ENCODE measurements around the gene DBP. TPM values are rescaled to one million over a fixed set of nuclear protein-coding genes. Genes with fewer than 3 reads are reported as not detected.

The DBP gene
- polyA plus RNA-seq, 5 donors = 6.3 to 14.0 (median 10.5) TPM

- no peak for DNase-seq
These were observed 55.0 kb downstream of the DBP start for GRCh38 chr19:48582168-48582567.

Other genes with a start within 250 kb of the DBP start
- gene KDELR1, start 245.8 kb downstream of the DBP start, polyA plus RNA-seq (ENCODE audit: insufficient read depth in 1 of 5, insufficient read length in 5 of 5, low replicate concordance in 1 of 5) = 100 to 1,000 TPM; 141 to 191 (median 175) TPM
- gene GRIN2D, start 243.7 kb downstream of the DBP start, polyA plus RNA-seq (ENCODE audit: insufficient read depth in 1 of 5, insufficient read length in 5 of 5, low replicate concordance in 1 of 5) = under 1 TPM; 0.13 to 0.58 (median 0.40) TPM
- 10 to 100 TPM; 17.5 to 30.9 (median 21.7) TPM for gene GRWD1, start 191.4 kb downstream of the DBP start, polyA plus RNA-seq (ENCODE audit: insufficient read depth in 1 of 5, insufficient read length in 5 of 5, low replicate concordance in 1 of 5)
- 1 to 10 TPM in 3 of 5 donors, under 1 TPM in 2; 0.70 to 1.5 (median 1.2) TPM for gene KCNJ14, start 181.8 kb downstream of the DBP start, polyA plus RNA-seq (ENCODE audit: insufficient read depth in 1 of 5, insufficient read length in 5 of 5, low replicate concordance in 1 of 5)
- 100 to 1,000 TPM in 2 of 5 donors, 10 to 100 TPM in 3; 72.6 to 112 (median 87.8) TPM for gene CYTH2, start 168.0 kb downstream of the DBP start, polyA plus RNA-seq (ENCODE audit: insufficient read depth in 1 of 5, insufficient read length in 5 of 5, low replicate concordance in 1 of 5)
- 1 to 10 TPM; 1.4 to 4.0 (median 2.6) TPM for gene LMTK3, start 125.5 kb downstream of the DBP start, polyA plus RNA-seq (ENCODE audit: insufficient read depth in 1 of 5, insufficient read length in 5 of 5, low replicate concordance in 1 of 5)
- gene SULT2B1, start 85.2 kb downstream of the DBP start, polyA plus RNA-seq (ENCODE audit: insufficient read depth in 1 of 5, insufficient read length in 5 of 5, low replicate concordance in 1 of 5) = 1 to 10 TPM; 1.6 to 4.2 (median 3.3) TPM
- gene SPACA4, start 30.6 kb downstream of the DBP start, polyA plus RNA-seq (ENCODE audit: insufficient read depth in 1 of 5, insufficient read length in 5 of 5, low replicate concordance in 1 of 5) = under 1 TPM; 0.11 to 0.76 (median 0.32) TPM
- 10 to 100 TPM in 2 of 5 donors, 1 to 10 TPM in 3; 3.7 to 11.6 (median 4.8) TPM for gene FAM83E, start 22.3 kb downstream of the DBP start, polyA plus RNA-seq (ENCODE audit: insufficient read depth in 1 of 5, insufficient read length in 5 of 5, low replicate concordance in 1 of 5)
- gene RPL18, start 18.2 kb downstream of the DBP start, polyA plus RNA-seq (ENCODE audit: insufficient read depth in 1 of 5, insufficient read length in 5 of 5, low replicate concordance in 1 of 5) = 1,000 to 10,000 TPM; 1,161 to 2,077 (median 1,395) TPM
- gene SPHK2, start 17.9 kb downstream of the DBP start, polyA plus RNA-seq (ENCODE audit: insufficient read depth in 1 of 5, insufficient read length in 5 of 5, low replicate concordance in 1 of 5) = 10 to 100 TPM; 10.0 to 17.8 (median 11.6) TPM
- gene CA11, start 8.8 kb upstream of the DBP start, polyA plus RNA-seq (ENCODE audit: insufficient read depth in 1 of 5, insufficient read length in 5 of 5, low replicate concordance in 1 of 5) = 1 to 10 TPM; 3.8 to 7.5 (median 5.7) TPM
- 1 to 10 TPM in 3 of 5 donors, under 1 TPM in 2; 0.43 to 2.2 (median 1.5) TPM for gene NTN5, start 35.6 kb upstream of the DBP start, polyA plus RNA-seq (ENCODE audit: insufficient read depth in 1 of 5, insufficient read length in 5 of 5, low replicate concordance in 1 of 5)
- gene FUT2, start 58.6 kb upstream of the DBP start, polyA plus RNA-seq (ENCODE audit: insufficient read depth in 1 of 5, insufficient read length in 5 of 5, low replicate concordance in 1 of 5) = 1 to 10 TPM; 1.5 to 3.2 (median 2.3) TPM
- 10 to 100 TPM in 1 of 5 donors, 1 to 10 TPM in 4; 4.3 to 11.8 (median 4.6) TPM for gene MAMSTR, start 82.3 kb upstream of the DBP start, polyA plus RNA-seq (ENCODE audit: insufficient read depth in 1 of 5, insufficient read length in 5 of 5, low replicate concordance in 1 of 5)
- gene RASIP1, start 103.2 kb upstream of the DBP start, polyA plus RNA-seq (ENCODE audit: insufficient read depth in 1 of 5, insufficient read length in 5 of 5, low replicate concordance in 1 of 5) = 10 to 100 TPM; 14.6 to 29.8 (median 17.7) TPM
- 1 to 10 TPM in 4 of 5 donors, under 1 TPM in 1; 0.40 to 2.1 (median 1.6) TPM for gene IZUMO1, start 109.5 kb upstream of the DBP start, polyA plus RNA-seq (ENCODE audit: insufficient read depth in 1 of 5, insufficient read length in 5 of 5, low replicate concordance in 1 of 5)
- gene FUT1, start 115.3 kb upstream of the DBP start, polyA plus RNA-seq (ENCODE audit: insufficient read depth in 1 of 5, insufficient read length in 5 of 5, low replicate concordance in 1 of 5) = 1 to 10 TPM; 4.5 to 7.0 (median 5.8) TPM
- not detected for gene FGF21, start 118.1 kb upstream of the DBP start, polyA plus RNA-seq (ENCODE audit: insufficient read depth in 1 of 5, insufficient read length in 5 of 5, low replicate concordance in 1 of 5)
- 10 to 100 TPM; 33.3 to 58.9 (median 42.9) TPM for gene BCAT2, start 173.7 kb upstream of the DBP start, polyA plus RNA-seq (ENCODE audit: insufficient read depth in 1 of 5, insufficient read length in 5 of 5, low replicate concordance in 1 of 5)
- 1 to 10 TPM; 6.9 to 9.9 (median 8.6) TPM for gene HSD17B14, start 199.1 kb upstream of the DBP start, polyA plus RNA-seq (ENCODE audit: insufficient read depth in 1 of 5, insufficient read length in 5 of 5, low replicate concordance in 1 of 5)
- gene PLEKHA4, start 231.2 kb upstream of the DBP start, polyA plus RNA-seq (ENCODE audit: insufficient read depth in 1 of 5, insufficient read length in 5 of 5, low replicate concordance in 1 of 5) = 10 to 100 TPM; 12.9 to 23.2 (median 15.5) TPM
- 10 to 100 TPM; 38.6 to 72.3 (median 53.5) TPM for gene PPP1R15A, start 235.0 kb upstream of the DBP start, polyA plus RNA-seq (ENCODE audit: insufficient read depth in 1 of 5, insufficient read length in 5 of 5, low replicate concordance in 1 of 5)